Prostate gland (tissue), 2 donors: ENCODE measurements around the gene TMEM240. TPM values are rescaled to one million over a fixed set of nuclear protein-coding genes. Genes with fewer than 3 reads are reported as not detected.
A peak's percentile ranks its signal among the peaks of the same experiment; 100 is the strongest.

Experiments used
- DNase-seq: peaks from one replicate; pipeline ENCODE4 v3.0.0-alpha.2; 2019; ENCODE audit warnings: low spot score
- H3K27ac ChIP-seq, 2 donors: fragments of 200-600 bp; sonication (generic); 2 replicates each; pipeline ENCODE4 v1.5.1; 2017 to 2019
- H3K27me3 ChIP-seq: fragments of 200-600 bp; sonication (generic); replicated peaks from 2 replicates; pipeline ENCODE4 v1.5.1; 2019; ENCODE audit not compliant: insufficient read depth
- H3K36me3 ChIP-seq, 2 donors: fragments of 200-600 bp; sonication (generic); 1 replicate in 1 of 2; 2 replicates in 1 of 2; pipeline versions ENCODE4 v1.5.1 to v1.8.1; 2017 to 2019
- H3K4me1 ChIP-seq: fragments of 200-600 bp; sonication (generic); replicated peaks from 2 replicates; pipeline ENCODE4 v1.5.1; 2019
- H3K4me3 ChIP-seq, 2 donors: fragments of 200-600 bp; sonication (generic); 2 replicates each; pipeline ENCODE4 v1.5.1; 2017 to 2019
- H3K9me3 ChIP-seq: fragments of 200-600 bp; sonication (generic); 2 replicates; pipeline ENCODE4 v1.5.1; 2017
- POLR2A ChIP-seq: fragments of 450-650 bp; IDR thresholded peaks from one replicate; pipeline ENCODE4 v1.6.1; 2016; ENCODE audit warnings: antibody characterized with exemption, mild to moderate bottlenecking
- POLR2AphosphoS5 ChIP-seq: sonication (generic); formaldehyde crosslinking; IDR thresholded peaks from one replicate; pipeline ENCODE4 v1.6.1; 2017; ENCODE audit warnings: antibody characterized with exemption
- WGBS: methylation state at CpG from one replicate; pipeline ENCODE4 v1.1.5; 2018; 5-methylcytosine and 5-hydroxymethylcytosine counted together
- intact Hi-C: fragments of 100-400 bp; cut with DNase I; formaldehyde crosslinking; loops from one replicate; pipeline ENCODE4 v1.14.2; 2022
- total RNA-seq, 2 donors: library from RNA; depleted of rRNA; stranded (reverse); fragments of >200 nt; gene quantifications; one replicate each; pipeline ENCODE4 v1.1.0, GENCODE V29; 2016
- TF ChIP-seq, protein P1 (sequence below), 4 experiments: fragments of 200-600 bp in 2 of 4; fragments of 450-650 bp in 2 of 4; sonication (generic) in 2 of 4; IDR thresholded peaks; 1 replicate in 3 of 4; 2 replicates in 1 of 4; pipeline ENCODE4 v1.5.1; 2016 to 2019; ENCODE audit warnings: antibody characterized with exemption in 4 of 4, mild to moderate bottlenecking in 2 of 4, moderate library complexity in 2 of 4

The TMEM240 gene
- total RNA-seq, 2 donors from 2014 or later, result 4.5 to 6.8 TPM

GRCh38 chr1:1539310-1540089, 924 bp downstream of the TMEM240 start:
- peak overlapping the region; percentile 54 to 64 for H3K4me3 ChIP-seq
- H3K27me3 ChIP-seq, result no peaks in the 10 kb centered on the region
- intact Hi-C loops, result no loop called here
- H3K36me3 ChIP-seq, result no peaks in the 10 kb centered on the region
- peaks cover 4% of the 10 kb centered on the region for H3K4me1 ChIP-seq
- WGBS, result 17% methylated on average over 43 of the region's 66 CpGs
- peak overlapping the region; percentile 62 for H3K27ac ChIP-seq
- no peak for TF ChIP-seq POLR2A
- TF ChIP-seq, protein P1, sequence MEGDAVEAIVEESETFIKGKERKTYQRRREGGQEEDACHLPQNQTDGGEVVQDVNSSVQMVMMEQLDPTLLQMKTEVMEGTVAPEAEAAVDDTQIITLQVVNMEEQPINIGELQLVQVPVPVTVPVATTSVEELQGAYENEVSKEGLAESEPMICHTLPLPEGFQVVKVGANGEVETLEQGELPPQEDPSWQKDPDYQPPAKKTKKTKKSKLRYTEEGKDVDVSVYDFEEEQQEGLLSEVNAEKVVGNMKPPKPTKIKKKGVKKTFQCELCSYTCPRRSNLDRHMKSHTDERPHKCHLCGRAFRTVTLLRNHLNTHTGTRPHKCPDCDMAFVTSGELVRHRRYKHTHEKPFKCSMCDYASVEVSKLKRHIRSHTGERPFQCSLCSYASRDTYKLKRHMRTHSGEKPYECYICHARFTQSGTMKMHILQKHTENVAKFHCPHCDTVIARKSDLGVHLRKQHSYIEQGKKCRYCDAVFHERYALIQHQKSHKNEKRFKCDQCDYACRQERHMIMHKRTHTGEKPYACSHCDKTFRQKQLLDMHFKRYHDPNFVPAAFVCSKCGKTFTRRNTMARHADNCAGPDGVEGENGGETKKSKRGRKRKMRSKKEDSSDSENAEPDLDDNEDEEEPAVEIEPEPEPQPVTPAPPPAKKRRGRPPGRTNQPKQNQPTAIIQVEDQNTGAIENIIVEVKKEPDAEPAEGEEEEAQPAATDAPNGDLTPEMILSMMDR (IDR thresholded peaks at IDR 0.05), result no peak
- no peak for TF ChIP-seq POLR2AphosphoS5
- H3K9me3 ChIP-seq, result no peaks in the 10 kb centered on the region
- no peak for DNase-seq

DNA sequence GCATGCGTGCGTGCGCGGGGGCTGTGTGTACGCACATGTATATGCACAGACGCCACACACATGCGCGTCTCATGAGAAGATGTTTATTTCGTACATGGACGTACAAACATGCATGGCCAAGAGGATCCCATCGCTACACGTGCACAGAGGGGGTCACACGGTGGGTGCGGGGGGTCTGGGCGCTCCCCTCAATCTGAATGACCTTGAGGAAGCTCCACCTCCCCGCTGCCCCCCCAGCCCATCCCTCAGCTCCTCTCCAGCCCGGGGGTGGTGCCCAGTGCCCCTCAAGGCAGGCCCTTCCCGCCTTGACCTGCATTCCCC, 1.5 kb downstream of the TMEM240 start:
- WGBS, result 96% methylated on average over 10 of the region's 18 CpGs
- H3K36me3 ChIP-seq, result no peaks in the 10 kb centered on the region
- H3K4me1 ChIP-seq, result peaks cover 4% of the 10 kb centered on the region
- no peaks in the 10 kb centered on the region for H3K9me3 ChIP-seq
- no peak for DNase-seq
- TF ChIP-seq POLR2A, result no peak
- no peak for TF ChIP-seq POLR2AphosphoS5
- TF ChIP-seq, protein P1 (IDR thresholded peaks at IDR 0.05), result no peak
- H3K27ac ChIP-seq, result no peak overlapping the region
- H3K27me3 ChIP-seq, result no peaks in the 10 kb centered on the region
- intact Hi-C loops, result no loop called here
- H3K4me3 ChIP-seq, result peak overlapping the region in 1 of 2 donors; percentile 64

GRCh38 chr1:1538334-1538733, 2.1 kb downstream of the TMEM240 start:
- Histone ChIP-seq H3K4me1 (peaks cover 4% of the 10 kb centered on the region), H3K9me3 (no peaks in the 10 kb centered on the region), H3K27ac (no peak overlapping the region), H3K4me3 (no peak overlapping the region), H3K36me3 (no peaks in the 10 kb centered on the region), H3K27me3 (no peaks in the 10 kb centered on the region)
- intact Hi-C loops, result no loop called here
- no peak for DNase-seq
- WGBS, result 93% methylated on average over 22 of the region's 23 CpGs
- TF ChIP-seq POLR2AphosphoS5 (no peak), POLR2A (no peak)
- TF ChIP-seq, protein P1 (IDR thresholded peaks at IDR 0.05), result no peak

- TF ChIP-seq POLR2A (no peak), POLR2AphosphoS5 (no peak)
- TF ChIP-seq, protein P1 (IDR thresholded peaks at IDR 0.05), result no peak
- 94% methylated on average over 32 of the region's 32 CpGs for WGBS
- intact Hi-C loops, result no loop called here
Measured at GRCh38 chr1:1537626-1538250, 2.7 kb downstream of the TMEM240 start.

More at GRCh38 chr1:1537626-1538250, 2.7 kb downstream of the TMEM240 start:
- Histone ChIP-seq H3K4me3 (no peak overlapping the region), H3K4me1 (peaks cover 4% of the 10 kb centered on the region), H3K9me3 (no peaks in the 10 kb centered on the region), H3K27ac (no peak overlapping the region), H3K36me3 (no peaks in the 10 kb centered on the region), H3K27me3 (no peaks in the 10 kb centered on the region)
- DNase-seq, result no peak
